ENCODE results near the gene WASF2. TPM values are rescaled to one million over a fixed set of nuclear protein-coding genes. Genes with fewer than 3 reads are reported as not detected.

The WASF2 gene
- total RNA-seq, 1 experiment from 2014 or later, result 65.9 TPM

DNA sequence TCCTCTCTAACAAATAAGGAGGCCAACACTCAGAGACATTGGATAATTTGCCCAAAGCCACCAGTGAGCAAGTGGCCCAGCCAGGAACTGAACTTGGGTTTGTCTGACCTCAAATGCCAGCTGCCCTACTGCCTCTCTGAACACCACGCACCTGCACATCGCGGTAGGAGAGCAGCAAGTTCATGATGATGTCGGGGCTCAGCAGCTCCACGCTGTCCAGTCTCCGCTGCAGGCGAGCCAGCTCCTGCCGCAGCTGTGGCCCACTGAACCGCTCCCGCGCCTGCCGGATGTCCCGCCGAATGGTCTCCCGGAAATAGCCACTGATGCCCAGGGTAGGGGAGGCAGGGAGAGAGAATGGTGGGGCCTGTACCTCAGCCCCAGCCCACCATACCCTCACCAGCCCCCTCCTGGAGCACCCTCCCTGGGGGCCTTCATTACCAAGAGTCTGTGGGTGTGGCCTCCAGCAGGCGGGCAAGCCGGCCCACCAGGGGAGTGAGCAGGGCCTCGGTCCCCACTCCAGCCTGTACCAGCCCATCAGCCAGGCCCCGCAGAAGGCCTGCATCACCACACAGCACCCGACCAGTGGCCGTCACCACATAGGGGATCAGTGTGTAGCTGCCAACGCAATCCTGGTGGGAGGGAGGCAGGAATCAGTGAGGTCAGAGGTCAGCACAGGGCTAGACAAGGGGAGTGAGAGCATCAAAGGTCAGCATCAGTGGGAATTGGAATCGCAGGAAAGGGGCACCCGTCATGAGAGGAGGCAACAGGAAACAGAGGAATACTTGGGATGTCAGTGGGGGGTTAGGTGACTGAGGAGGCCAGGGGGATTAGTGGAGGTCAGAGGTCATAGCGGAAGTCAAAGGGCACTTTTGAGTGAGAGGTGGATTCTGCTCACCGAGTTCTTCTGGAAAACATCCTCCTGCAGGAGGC lies 125.9 kb downstream of the WASF2 start:
- H3T11ph ChIP-seq (ENCODE audit: low read length), result no peak overlapping the region
- no peak overlapping the region for H2BK5ac ChIP-seq (ENCODE audit: insufficient read length, low read length)
- no peak overlapping the region for H3K4ac ChIP-seq (ENCODE audit: low read depth, low read length)
- H4K8ac ChIP-seq (replicated peaks; ENCODE audit: insufficient read length, low read depth, low read length), result no peak overlapping the region
- Mint-ChIP-seq H3K27ac (peak overlapping the region in 1 of 3 experiments; percentile 94; a peak in 2 of 7 replicates), H3K9me3 (no peaks in the 10 kb centered on the region; a peak in 1 of 5 replicates), H3K27me3 (ENCODE audit: low read depth) (peaks cover 50% of the 10 kb centered on the region), H3K36me3 (ENCODE audit: insufficient read depth in 1 of 3, low read depth in 3 of 3) (peaks cover 0 to 2% (median 1%) of the 10 kb centered on the region in 3 experiments; a peak in 3 of 7 replicates), H3K4me1 (peaks cover 23 to 39% of the 10 kb centered on the region in 2 experiments), H3K4me3 (peak overlapping the region in 1 of 2 experiments; percentile 50; a peak in 2 of 5 replicates)
- no peak overlapping the region for H3K18ac ChIP-seq (ENCODE audit: insufficient read length, low read depth, low read length)
- H3K27ac ChIP-seq (ENCODE audit: insufficient read length, low read depth, low read length), result no peak overlapping the region
- TF ChIP-seq, protein P1, sequence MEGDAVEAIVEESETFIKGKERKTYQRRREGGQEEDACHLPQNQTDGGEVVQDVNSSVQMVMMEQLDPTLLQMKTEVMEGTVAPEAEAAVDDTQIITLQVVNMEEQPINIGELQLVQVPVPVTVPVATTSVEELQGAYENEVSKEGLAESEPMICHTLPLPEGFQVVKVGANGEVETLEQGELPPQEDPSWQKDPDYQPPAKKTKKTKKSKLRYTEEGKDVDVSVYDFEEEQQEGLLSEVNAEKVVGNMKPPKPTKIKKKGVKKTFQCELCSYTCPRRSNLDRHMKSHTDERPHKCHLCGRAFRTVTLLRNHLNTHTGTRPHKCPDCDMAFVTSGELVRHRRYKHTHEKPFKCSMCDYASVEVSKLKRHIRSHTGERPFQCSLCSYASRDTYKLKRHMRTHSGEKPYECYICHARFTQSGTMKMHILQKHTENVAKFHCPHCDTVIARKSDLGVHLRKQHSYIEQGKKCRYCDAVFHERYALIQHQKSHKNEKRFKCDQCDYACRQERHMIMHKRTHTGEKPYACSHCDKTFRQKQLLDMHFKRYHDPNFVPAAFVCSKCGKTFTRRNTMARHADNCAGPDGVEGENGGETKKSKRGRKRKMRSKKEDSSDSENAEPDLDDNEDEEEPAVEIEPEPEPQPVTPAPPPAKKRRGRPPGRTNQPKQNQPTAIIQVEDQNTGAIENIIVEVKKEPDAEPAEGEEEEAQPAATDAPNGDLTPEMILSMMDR (conservative IDR thresholded peaks at IDR 0.05), result no peak
- no peak overlapping the region for H2BK12ac ChIP-seq (ENCODE audit: insufficient read length, low read depth, low read length)
- no peak overlapping the region for H3K23ac ChIP-seq (ENCODE audit: insufficient read length, low read depth, low read length)
- no peaks in the 10 kb centered on the region for H3K79me2 ChIP-seq (ENCODE audit: insufficient read depth, low read length)
- WGBS (ENCODE audit: extremely low coverage, insufficient read length, low lambda C conversion rate), result no CpG with 5 or more reads among the region's 26 CpGs
- H3K9me3 ChIP-seq (ENCODE audit: control insufficient read depth, low read depth, low read length), result no peaks in the 10 kb centered on the region
- no peak for DNase-seq
- no peak overlapping the region for H2BK20ac ChIP-seq (ENCODE audit: low read depth, low read length, poor library complexity, severe bottlenecking)
- H3K4me2 ChIP-seq (ENCODE audit: insufficient read depth, insufficient read length, low read length), result no peak overlapping the region
- H3K14ac ChIP-seq (ENCODE audit: insufficient read depth, low read length), result no peak overlapping the region
- H4K91ac ChIP-seq (ENCODE audit: insufficient read length, low read depth, low read length), result no peak overlapping the region
- H2AK5ac ChIP-seq (ENCODE audit: insufficient read length, low read length), result no peak overlapping the region
- no peak overlapping the region for H2BK120ac ChIP-seq (ENCODE audit: low read depth, low read length, poor library complexity, severe bottlenecking)
- peaks cover 3% of the 10 kb centered on the region; the same call in 1 of the 2 replicates for H3K4me1 ChIP-seq (ENCODE audit: insufficient read depth, low read length)
- no peaks in the 10 kb centered on the region for H3K79me1 ChIP-seq (ENCODE audit: insufficient read depth, low read depth, low read length, poor library complexity, severe bottlenecking)
- H3K9ac ChIP-seq (ENCODE audit: extremely low read depth, insufficient read length, low read length), result no peak overlapping the region
- H3K23me2 ChIP-seq (ENCODE audit: insufficient read length, low read depth, low read length, poor library complexity, severe bottlenecking), result peaks cover 22% of the 10 kb centered on the region
- no peak overlapping the region for H3K56ac ChIP-seq (ENCODE audit: insufficient read length, low read depth, low read length)
- peaks cover 13% of the 10 kb centered on the region; the same call in 1 of the 2 replicates for H3K27me3 ChIP-seq (ENCODE audit: insufficient read depth, low read length)
- no peak overlapping the region for H2AFZ ChIP-seq (ENCODE audit: low read length)
- no peak overlapping the region for H4K5ac ChIP-seq (ENCODE audit: insufficient read length, low read depth, low read length)
- H2BK15ac ChIP-seq (ENCODE audit: low read depth, low read length), result no peak overlapping the region
- H4K20me1 ChIP-seq (ENCODE audit: control insufficient read depth, insufficient read depth, insufficient read length), result peaks cover 6% of the 10 kb centered on the region
